Glutamatergic neuron (in vitro differentiated cells): Measurements from ENCODE around the gene NUDT16L1. TPM values are rescaled to one million over a fixed set of nuclear protein-coding genes. Genes with fewer than 3 reads are reported as not detected.
A peak's percentile ranks its signal among the peaks of the same experiment; 100 is the strongest.

Source experiments
- DNase-seq: peaks from one replicate; pipeline ENCODE4 v3.0.0; 2022
- H3K27ac Mint-ChIP-seq: one replicate; pipeline ENCODE4 v1.8.0; 2020; ENCODE audit warnings: mild to moderate bottlenecking, mixed read lengths, inconsistent platforms; ENCODE audit not compliant: unreplicated experiment
- H3K27me3 Mint-ChIP-seq: one replicate; pipeline ENCODE4 v1.8.0; 2020; ENCODE audit warnings: mild to moderate bottlenecking, moderate library complexity, mixed read lengths, inconsistent platforms; ENCODE audit not compliant: unreplicated experiment
- H3K36me3 Mint-ChIP-seq: one replicate; pipeline ENCODE4 v1.8.0; 2020; ENCODE audit warnings: mild to moderate bottlenecking, mixed read lengths, inconsistent platforms; ENCODE audit not compliant: unreplicated experiment
- H3K4me1 Mint-ChIP-seq: one replicate; pipeline ENCODE4 v1.8.0; 2020; ENCODE audit warnings: mild to moderate bottlenecking, low read depth, mixed read lengths, inconsistent platforms; ENCODE audit not compliant: unreplicated experiment
- H3K4me3 Mint-ChIP-seq: one replicate; pipeline ENCODE4 v1.8.0; 2020; ENCODE audit warnings: mild to moderate bottlenecking, mixed read lengths, inconsistent platforms; ENCODE audit not compliant: unreplicated experiment
- H3K9me3 Mint-ChIP-seq: one replicate; pipeline ENCODE4 v1.8.0; 2020; ENCODE audit warnings: mild to moderate bottlenecking, moderate library complexity, mixed read lengths, inconsistent platforms; ENCODE audit not compliant: unreplicated experiment
- total RNA-seq: library from RNA; stranded (reverse); fragmentation: NEBNext Ultra II Directional; extraction: Animal tissue kit (Norgen Biotek cat#: 25700); gene quantifications from one replicate; pipeline ENCODE4 v1.2.1, GENCODE V29; 2021; ENCODE audit not compliant: unreplicated experiment
- TF ChIP-seq, protein P1 (sequence below): fragments of 200-600 bp; sonication (generic); IDR thresholded peaks from one replicate; pipeline ENCODE4 v1.5.0; 2021; ENCODE audit not compliant: partially characterized antibody, unreplicated experiment

NUDT16L1 gene
- total RNA-seq, 1 donor from 2014 or later: 34.3 TPM

DNA sequence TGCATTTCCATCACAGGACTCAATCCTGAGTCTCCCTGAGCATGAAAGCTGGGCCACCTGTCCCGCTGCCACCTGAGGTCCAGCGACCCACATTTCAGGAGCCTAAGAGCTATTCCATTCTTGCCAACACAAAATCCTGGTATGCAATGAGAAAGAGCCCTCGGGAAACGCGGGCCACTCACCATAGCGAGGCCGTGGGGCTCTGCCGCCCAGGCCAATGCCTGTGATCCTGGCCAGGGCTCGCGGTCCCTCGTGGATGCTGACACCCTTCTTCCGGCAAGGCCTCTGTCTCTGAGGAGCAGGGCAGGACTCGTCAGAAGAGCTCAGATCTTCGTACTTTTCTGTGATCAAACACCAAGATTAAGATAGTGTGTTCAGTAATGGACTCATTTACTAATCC lies 11.6 kb downstream of the NUDT16L1 start:
- peaks cover 10% of the 10 kb centered on the region for H3K9me3 Mint-ChIP-seq
- H3K27me3 Mint-ChIP-seq: peaks cover 11% of the 10 kb centered on the region
- H3K4me1 Mint-ChIP-seq: peaks cover 12% of the 10 kb centered on the region
- H3K27ac Mint-ChIP-seq: peak overlapping the region; percentile 59
- TF ChIP-seq, protein P1, sequence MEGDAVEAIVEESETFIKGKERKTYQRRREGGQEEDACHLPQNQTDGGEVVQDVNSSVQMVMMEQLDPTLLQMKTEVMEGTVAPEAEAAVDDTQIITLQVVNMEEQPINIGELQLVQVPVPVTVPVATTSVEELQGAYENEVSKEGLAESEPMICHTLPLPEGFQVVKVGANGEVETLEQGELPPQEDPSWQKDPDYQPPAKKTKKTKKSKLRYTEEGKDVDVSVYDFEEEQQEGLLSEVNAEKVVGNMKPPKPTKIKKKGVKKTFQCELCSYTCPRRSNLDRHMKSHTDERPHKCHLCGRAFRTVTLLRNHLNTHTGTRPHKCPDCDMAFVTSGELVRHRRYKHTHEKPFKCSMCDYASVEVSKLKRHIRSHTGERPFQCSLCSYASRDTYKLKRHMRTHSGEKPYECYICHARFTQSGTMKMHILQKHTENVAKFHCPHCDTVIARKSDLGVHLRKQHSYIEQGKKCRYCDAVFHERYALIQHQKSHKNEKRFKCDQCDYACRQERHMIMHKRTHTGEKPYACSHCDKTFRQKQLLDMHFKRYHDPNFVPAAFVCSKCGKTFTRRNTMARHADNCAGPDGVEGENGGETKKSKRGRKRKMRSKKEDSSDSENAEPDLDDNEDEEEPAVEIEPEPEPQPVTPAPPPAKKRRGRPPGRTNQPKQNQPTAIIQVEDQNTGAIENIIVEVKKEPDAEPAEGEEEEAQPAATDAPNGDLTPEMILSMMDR: no peak
- H3K36me3 Mint-ChIP-seq: no peaks in the 10 kb centered on the region
- DNase-seq: no peak
- no peak overlapping the region for H3K4me3 Mint-ChIP-seq

DNA sequence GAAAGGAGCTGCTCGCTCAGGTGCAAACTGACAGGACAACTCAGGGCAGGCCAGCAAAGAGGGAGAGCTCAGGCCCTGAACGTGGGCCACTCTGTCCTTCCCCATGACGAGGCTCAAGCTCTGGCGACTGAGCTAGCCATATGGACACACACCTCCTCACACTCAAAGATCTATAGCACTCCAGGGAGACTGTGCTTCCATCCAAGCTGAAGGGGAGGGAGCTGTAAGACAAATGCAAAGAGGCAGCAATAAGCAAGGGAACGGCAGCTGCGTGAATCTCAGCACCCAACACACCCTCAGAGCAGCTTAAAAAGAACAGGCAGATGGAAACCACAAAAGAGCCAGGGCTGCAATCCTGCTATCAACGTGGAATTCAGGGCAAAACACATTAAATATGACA lies 13.5 kb downstream of the NUDT16L1 start:
- H3K9me3 Mint-ChIP-seq: peaks cover 10% of the 10 kb centered on the region
- peaks cover 12% of the 10 kb centered on the region for H3K4me1 Mint-ChIP-seq
- H3K36me3 Mint-ChIP-seq: no peaks in the 10 kb centered on the region
- H3K27ac Mint-ChIP-seq: peak overlapping the region; percentile 100
- peak overlapping the region; percentile 77 for H3K4me3 Mint-ChIP-seq
- peaks cover 11% of the 10 kb centered on the region for H3K27me3 Mint-ChIP-seq
- TF ChIP-seq, protein P1: no peak
- DNase-seq: peak; percentile 53

DNA sequence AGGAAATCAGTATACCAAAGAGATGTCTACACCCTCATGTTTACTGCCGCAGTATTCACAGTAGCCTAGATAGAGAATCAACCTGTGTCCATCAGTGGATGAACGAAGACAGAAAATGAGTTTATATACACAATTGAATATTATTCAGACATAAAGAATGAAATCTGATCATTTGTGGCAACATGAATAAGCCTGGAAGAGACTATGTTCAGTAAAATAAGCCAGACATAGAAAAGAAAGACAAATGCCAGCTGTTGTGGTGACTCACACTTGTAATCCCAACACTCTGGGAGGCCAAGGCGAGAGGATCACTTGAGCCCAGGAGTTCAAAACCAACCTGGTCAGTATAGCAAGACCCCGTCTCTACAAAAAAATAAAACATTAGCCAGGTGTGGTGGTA lies 16.1 kb downstream of the NUDT16L1 start:
- no peak overlapping the region for H3K27ac Mint-ChIP-seq
- peaks cover 11% of the 10 kb centered on the region for H3K27me3 Mint-ChIP-seq
- peaks cover 13% of the 10 kb centered on the region for H3K4me1 Mint-ChIP-seq
- TF ChIP-seq, protein P1: no peak
- H3K9me3 Mint-ChIP-seq: peaks cover 8% of the 10 kb centered on the region
- no peak for DNase-seq
- H3K36me3 Mint-ChIP-seq: no peaks in the 10 kb centered on the region
- H3K4me3 Mint-ChIP-seq: no peak overlapping the region

DNA sequence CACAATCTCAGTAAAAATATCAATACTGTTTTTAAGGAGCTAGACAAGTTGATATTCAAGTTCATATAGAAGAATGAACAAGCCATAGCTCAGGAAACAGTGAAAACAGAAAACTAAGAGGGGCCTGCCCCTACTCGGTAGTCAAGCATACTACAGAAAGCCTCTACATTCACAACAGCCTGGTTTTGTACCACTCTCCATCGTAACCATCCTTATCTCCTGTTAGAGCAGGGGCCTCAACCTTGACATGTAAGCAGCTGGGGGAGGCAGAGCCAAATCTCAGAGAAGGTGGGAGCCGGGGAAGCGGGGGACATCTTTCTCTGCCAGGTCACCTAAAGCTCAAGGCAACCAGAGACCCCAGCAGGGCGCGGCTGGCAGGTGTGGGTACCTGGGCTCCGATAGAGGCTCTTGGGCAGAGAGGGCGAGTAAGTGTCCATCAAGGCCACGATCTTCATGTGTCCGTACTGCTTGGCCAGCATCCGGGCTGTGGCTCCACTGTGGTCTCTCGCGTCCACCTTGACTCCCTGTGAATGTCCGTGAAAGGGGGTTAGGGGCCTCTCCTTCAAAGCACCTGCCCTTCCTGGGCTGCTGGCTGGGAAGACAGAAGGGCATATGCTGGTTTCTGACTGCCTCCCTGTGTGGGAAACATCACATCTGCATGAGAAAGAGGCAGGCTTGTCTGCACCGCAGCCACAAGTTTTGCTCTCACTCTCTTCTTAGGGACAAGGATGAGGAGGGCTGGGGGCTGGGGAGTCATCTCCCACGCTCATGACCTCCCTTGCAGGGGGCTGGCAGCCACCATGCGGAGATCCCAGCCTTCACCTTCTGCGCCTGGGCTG lies 20.5 kb downstream of the NUDT16L1 start:
- no peaks in the 10 kb centered on the region for H3K27me3 Mint-ChIP-seq
- H3K9me3 Mint-ChIP-seq: no peaks in the 10 kb centered on the region
- H3K27ac Mint-ChIP-seq: no peak overlapping the region
- TF ChIP-seq, protein P1: no peak
- H3K4me3 Mint-ChIP-seq: no peak overlapping the region
- no peak for DNase-seq
- H3K4me1 Mint-ChIP-seq: peaks cover 1% of the 10 kb centered on the region
- no peaks in the 10 kb centered on the region for H3K36me3 Mint-ChIP-seq

- TF ChIP-seq, protein P1: no peak
- H3K4me1 Mint-ChIP-seq: peaks cover 1% of the 10 kb centered on the region
- no peak for DNase-seq
- no peak overlapping the region for H3K27ac Mint-ChIP-seq
- no peaks in the 10 kb centered on the region for H3K9me3 Mint-ChIP-seq
- H3K4me3 Mint-ChIP-seq: no peak overlapping the region
- no peaks in the 10 kb centered on the region for H3K27me3 Mint-ChIP-seq
- no peaks in the 10 kb centered on the region for H3K36me3 Mint-ChIP-seq
Measured at GRCh38 chr16:4714996-4715395, 21.6 kb downstream of the NUDT16L1 start.
